GM23338 (cell line): ENCODE measurements around the gene SERINC1. TPM values are rescaled to one million over a fixed set of nuclear protein-coding genes. Genes with fewer than 3 reads are reported as not detected.

ENCODE experiments used
- ATAC-seq: fragments of 200-7000 bp; cut with Tn5 transposase; 3 replicates; pipeline ENCODE4 v1.9.1; 2020
- DNase-seq: peaks from one replicate; pipeline ENCODE4 v3.0.0-alpha.2; 2015; ENCODE audit warnings: low spot score
- H2AFZ ChIP-seq: fragments of 200-600 bp; sonication (generic); 2 replicates; pipeline ENCODE4 v1.8.0; 2016; ENCODE audit warnings: antibody characterized with exemption, mild to moderate bottlenecking, moderate library complexity
- H3F3A ChIP-seq: fragments of 200-600 bp; sonication (generic); replicated peaks from 2 replicates; pipeline ENCODE4 v1.8.0; 2017; ENCODE audit warnings: antibody characterized with exemption, mixed run types, low read depth
- H3K27ac ChIP-seq: fragments of 200-600 bp; sonication (generic); 2 replicates; pipeline ENCODE4 v1.6.1; 2016; ENCODE audit warnings: low read depth
- H3K27me3 ChIP-seq: fragments of 200-600 bp; sonication (generic); 2 replicates; pipeline ENCODE4 v1.8.0; 2016; ENCODE audit warnings: mild to moderate bottlenecking, mixed run types, moderate library complexity; ENCODE audit not compliant: insufficient read depth
- H3K36me3 ChIP-seq: fragments of 200-600 bp; sonication (generic); 2 replicates; pipeline ENCODE4 v1.8.0; 2016; ENCODE audit warnings: mild to moderate bottlenecking; ENCODE audit not compliant: insufficient read depth
- H3K4me1 ChIP-seq: fragments of 200-600 bp; sonication (generic); 2 replicates; pipeline ENCODE4 v1.8.0; 2016; ENCODE audit warnings: mild to moderate bottlenecking, moderate library complexity; ENCODE audit not compliant: insufficient read depth
- H3K4me2 ChIP-seq: fragments of 200-600 bp; sonication (generic); 2 replicates; pipeline ENCODE4 v1.7.1; 2017; ENCODE audit warnings: mixed run types
- H3K4me3 ChIP-seq: fragments of 200-600 bp; sonication (generic); 2 replicates; pipeline ENCODE4 v1.6.1; 2016; ENCODE audit warnings: mixed run types
- H3K79me2 ChIP-seq: fragments of 200-600 bp; sonication (generic); replicated peaks from 2 replicates; pipeline ENCODE4 v1.8.0; 2017; ENCODE audit warnings: mild to moderate bottlenecking; ENCODE audit not compliant: insufficient read depth
- H3K9me2 ChIP-seq: fragments of 200-600 bp; sonication (generic); 2 replicates; pipeline ENCODE4 v1.8.0; 2017; ENCODE audit not compliant: insufficient read depth
- H4K20me1 ChIP-seq: fragments of 200-600 bp; sonication (generic); replicated peaks from 2 replicates; pipeline ENCODE4 v1.8.0; 2017; ENCODE audit warnings: mild to moderate bottlenecking; ENCODE audit not compliant: insufficient read depth
- H3K27ac Mint-ChIP-seq: 2 replicates; pipeline ENCODE4 v1.8.0; 2020; ENCODE audit warnings: inconsistent platforms, mild to moderate bottlenecking, moderate library complexity, mixed read lengths
- H3K27me3 Mint-ChIP-seq: 3 replicates; pipeline ENCODE4 v1.8.0; 2022; ENCODE audit warnings: low read depth, mild to moderate bottlenecking, moderate library complexity, mixed read lengths, inconsistent platforms; ENCODE audit not compliant: insufficient read depth, poor library complexity
- H3K36me3 Mint-ChIP-seq: 3 replicates; pipeline ENCODE4 v1.8.0; 2021; ENCODE audit warnings: low read depth, mild to moderate bottlenecking, inconsistent platforms, moderate library complexity, mixed read lengths
- H3K4me1 Mint-ChIP-seq: 3 replicates; pipeline ENCODE4 v1.8.0; 2020; ENCODE audit warnings: mild to moderate bottlenecking, inconsistent platforms, mixed read lengths
- H3K4me3 Mint-ChIP-seq: 3 replicates; pipeline ENCODE4 v1.8.0; 2021; ENCODE audit warnings: moderate library complexity, mild to moderate bottlenecking, inconsistent platforms, mixed read lengths
- H3K9me3 Mint-ChIP-seq: 3 replicates; pipeline ENCODE4 v1.8.0; 2020; ENCODE audit warnings: moderate library complexity, mild to moderate bottlenecking, inconsistent platforms, mixed read lengths
- CREB1 ChIP-seq: fragments of 250-450 bp; sonication (Bioruptor Pico); IDR thresholded peaks from 2 replicates; pipeline ENCODE4 v1.5.0; 2020; ENCODE audit warnings: low read depth, mild to moderate bottlenecking, moderate library complexity
- CTCF ChIP-seq, 2 experiments: fragments of 200-600 bp in 1 of 2; sonication (generic) in 1 of 2; conservative IDR thresholded peaks; 2 replicates each; pipeline versions ENCODE4 v1.5.1 to v1.6.1; 2016 to 2017; ENCODE audit warnings: antibody characterized with exemption in 2 of 2, low read depth in 2 of 2, mild to moderate bottlenecking in 2 of 2, moderate library complexity in 1 of 2
- EZH2 ChIP-seq: fragments of 200-600 bp; sonication (generic); IDR thresholded peaks from one replicate; pipeline ENCODE4 v1.8.0; 2017; ENCODE audit warnings: antibody characterized with exemption, mild to moderate bottlenecking, low read depth; ENCODE audit not compliant: unreplicated experiment
- EZH2phosphoT487 ChIP-seq: fragments of 200-600 bp; sonication (generic); IDR thresholded peaks from one replicate; pipeline ENCODE4 v1.8.1; 2018; ENCODE audit warnings: antibody characterized with exemption; ENCODE audit not compliant: unreplicated experiment
- JUNB ChIP-seq: IDR thresholded peaks from one replicate; pipeline ENCODE4 v1.6.1; 2016; ENCODE audit warnings: antibody characterized with exemption; ENCODE audit not compliant: unreplicated experiment
- NANOG ChIP-seq: IDR thresholded peaks from 2 replicates; pipeline ENCODE4 v1.6.1; 2016; ENCODE audit warnings: antibody characterized with exemption, borderline replicate concordance
- POLR2AphosphoS5 ChIP-seq: IDR thresholded peaks from 2 replicates; pipeline ENCODE4 v1.6.1; 2016; ENCODE audit warnings: antibody characterized with exemption, low read depth
- REST ChIP-seq: IDR thresholded peaks from one replicate; pipeline ENCODE4 v1.6.1; 2018; ENCODE audit warnings: antibody characterized with exemption; ENCODE audit not compliant: unreplicated experiment
- STAT1 ChIP-seq: IDR thresholded peaks from one replicate; pipeline ENCODE4 v1.6.1; 2016; ENCODE audit warnings: antibody characterized with exemption; ENCODE audit not compliant: unreplicated experiment
- ZNF114 ChIP-seq: fragments of 250-450 bp; sonication (Bioruptor Pico); IDR thresholded peaks from 2 replicates; pipeline ENCODE4 v1.5.0; 2020; ENCODE audit warnings: mild to moderate bottlenecking, moderate library complexity
- ZNF331 ChIP-seq: fragments of 250-450 bp; sonication (Bioruptor Pico); IDR thresholded peaks from 2 replicates; pipeline ENCODE4 v1.5.0; 2020; ENCODE audit warnings: low read depth, mild to moderate bottlenecking, moderate library complexity
- polyA plus RNA-seq: library from polyadenylated mRNA; unstranded; fragments of >200 nt; fragmentation: Nextera tagmentation; extraction: Ambion mirVana; gene quantifications from 2 replicates; pipeline ENCODE4 v1.2.1, GENCODE V29; 2016
- total RNA-seq: library from RNA; depleted of rRNA; stranded (reverse); fragments of >200 nt; shearing (Covaris generic); gene quantifications from 2 replicates; pipeline ENCODE4 v1.2.3, GENCODE V29; 2014
- TF ChIP-seq, protein P1 (sequence below): IDR thresholded peaks from 2 replicates; pipeline ENCODE4 v1.6.1; 2016; ENCODE audit warnings: antibody characterized with exemption
- TF ChIP-seq, protein P2 (sequence below): fragments of 250-450 bp; sonication (Bioruptor Pico); IDR thresholded peaks from 2 replicates; pipeline ENCODE4 v1.5.0; 2020; ENCODE audit warnings: mild to moderate bottlenecking, moderate library complexity

Gene SERINC1
- total and polyA plus RNA-seq, 2 experiments from 2014 or later: 17.6 to 43.0 TPM

GRCh38 chr6:122422003-122422402 is 49.6 kb downstream of the SERINC1 start (continued):
- TF ChIP-seq NANOG: no peak
- no peak for TF ChIP-seq ZNF114 (CRISPR knock-in tag)
- TF ChIP-seq POLR2AphosphoS5: no peak
- TF ChIP-seq CTCF (conservative IDR thresholded peaks at IDR 0.05; ENCODE audit: low read depth in 2 of 2): no peak
- no peak for TF ChIP-seq STAT1
- no peak for TF ChIP-seq REST

DNA sequence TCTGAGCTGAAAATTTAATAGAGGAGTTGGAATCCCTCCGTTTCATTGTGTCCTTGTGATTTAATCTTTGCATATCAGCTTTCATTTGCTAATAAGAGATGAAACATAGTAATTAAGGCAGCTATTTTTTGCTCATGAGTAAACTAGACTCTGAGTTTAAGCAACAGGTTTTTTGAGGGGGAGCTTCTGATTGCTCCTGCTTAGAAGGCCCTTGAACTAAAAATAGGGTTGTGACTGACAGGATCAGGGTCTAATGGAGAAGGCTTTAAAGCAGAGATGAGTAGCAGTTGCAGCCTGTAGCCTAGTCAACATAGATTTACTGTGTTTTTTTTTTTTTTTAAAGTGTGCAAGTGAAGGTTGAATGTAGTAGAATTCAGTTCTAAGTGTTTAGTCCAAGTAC is 54.8 kb downstream of the SERINC1 start:
- DNase-seq: no peak
- Mint-ChIP-seq H3K4me1 (peaks cover 9% of the 10 kb centered on the region; the same call in 2 of the 3 replicates), H3K27me3 (no peaks in the 10 kb centered on the region), H3K4me3 (no peak overlapping the region), H3K27ac (no peak overlapping the region), H3K9me3 (no peaks in the 10 kb centered on the region), H3K36me3 (peaks cover 3% of the 10 kb centered on the region; the same call in 2 of the 3 replicates)
- no peak overlapping the region for H3K4me3 ChIP-seq
- no peak overlapping the region for H3K27ac ChIP-seq
- no peaks in the 10 kb centered on the region for H3K79me2 ChIP-seq
- H3K4me1 ChIP-seq: no peaks in the 10 kb centered on the region
- H3K4me2 ChIP-seq: no peak overlapping the region
- ATAC-seq: no peak
- H4K20me1 ChIP-seq: no peaks in the 10 kb centered on the region
- no peak overlapping the region for H2AFZ ChIP-seq
- no peaks in the 10 kb centered on the region for H3F3A ChIP-seq
- H3K9me2 ChIP-seq: no peaks in the 10 kb centered on the region
- H3K27me3 ChIP-seq: no peaks in the 10 kb centered on the region
- peaks cover 5% of the 10 kb centered on the region; the same call in 1 of the 2 replicates for H3K36me3 ChIP-seq
- TF ChIP-seq EZH2phosphoT487 (no peak), JUNB (no peak), ZNF331 (CRISPR knock-in tag) (no peak), STAT1 (no peak), EZH2 (no peak), CREB1 (CRISPR knock-in tag) (no peak)
- TF ChIP-seq, protein P1, sequence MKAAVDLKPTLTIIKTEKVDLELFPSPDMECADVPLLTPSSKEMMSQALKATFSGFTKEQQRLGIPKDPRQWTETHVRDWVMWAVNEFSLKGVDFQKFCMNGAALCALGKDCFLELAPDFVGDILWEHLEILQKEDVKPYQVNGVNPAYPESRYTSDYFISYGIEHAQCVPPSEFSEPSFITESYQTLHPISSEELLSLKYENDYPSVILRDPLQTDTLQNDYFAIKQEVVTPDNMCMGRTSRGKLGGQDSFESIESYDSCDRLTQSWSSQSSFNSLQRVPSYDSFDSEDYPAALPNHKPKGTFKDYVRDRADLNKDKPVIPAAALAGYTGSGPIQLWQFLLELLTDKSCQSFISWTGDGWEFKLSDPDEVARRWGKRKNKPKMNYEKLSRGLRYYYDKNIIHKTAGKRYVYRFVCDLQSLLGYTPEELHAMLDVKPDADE: no peak
- TF ChIP-seq, protein P2, sequence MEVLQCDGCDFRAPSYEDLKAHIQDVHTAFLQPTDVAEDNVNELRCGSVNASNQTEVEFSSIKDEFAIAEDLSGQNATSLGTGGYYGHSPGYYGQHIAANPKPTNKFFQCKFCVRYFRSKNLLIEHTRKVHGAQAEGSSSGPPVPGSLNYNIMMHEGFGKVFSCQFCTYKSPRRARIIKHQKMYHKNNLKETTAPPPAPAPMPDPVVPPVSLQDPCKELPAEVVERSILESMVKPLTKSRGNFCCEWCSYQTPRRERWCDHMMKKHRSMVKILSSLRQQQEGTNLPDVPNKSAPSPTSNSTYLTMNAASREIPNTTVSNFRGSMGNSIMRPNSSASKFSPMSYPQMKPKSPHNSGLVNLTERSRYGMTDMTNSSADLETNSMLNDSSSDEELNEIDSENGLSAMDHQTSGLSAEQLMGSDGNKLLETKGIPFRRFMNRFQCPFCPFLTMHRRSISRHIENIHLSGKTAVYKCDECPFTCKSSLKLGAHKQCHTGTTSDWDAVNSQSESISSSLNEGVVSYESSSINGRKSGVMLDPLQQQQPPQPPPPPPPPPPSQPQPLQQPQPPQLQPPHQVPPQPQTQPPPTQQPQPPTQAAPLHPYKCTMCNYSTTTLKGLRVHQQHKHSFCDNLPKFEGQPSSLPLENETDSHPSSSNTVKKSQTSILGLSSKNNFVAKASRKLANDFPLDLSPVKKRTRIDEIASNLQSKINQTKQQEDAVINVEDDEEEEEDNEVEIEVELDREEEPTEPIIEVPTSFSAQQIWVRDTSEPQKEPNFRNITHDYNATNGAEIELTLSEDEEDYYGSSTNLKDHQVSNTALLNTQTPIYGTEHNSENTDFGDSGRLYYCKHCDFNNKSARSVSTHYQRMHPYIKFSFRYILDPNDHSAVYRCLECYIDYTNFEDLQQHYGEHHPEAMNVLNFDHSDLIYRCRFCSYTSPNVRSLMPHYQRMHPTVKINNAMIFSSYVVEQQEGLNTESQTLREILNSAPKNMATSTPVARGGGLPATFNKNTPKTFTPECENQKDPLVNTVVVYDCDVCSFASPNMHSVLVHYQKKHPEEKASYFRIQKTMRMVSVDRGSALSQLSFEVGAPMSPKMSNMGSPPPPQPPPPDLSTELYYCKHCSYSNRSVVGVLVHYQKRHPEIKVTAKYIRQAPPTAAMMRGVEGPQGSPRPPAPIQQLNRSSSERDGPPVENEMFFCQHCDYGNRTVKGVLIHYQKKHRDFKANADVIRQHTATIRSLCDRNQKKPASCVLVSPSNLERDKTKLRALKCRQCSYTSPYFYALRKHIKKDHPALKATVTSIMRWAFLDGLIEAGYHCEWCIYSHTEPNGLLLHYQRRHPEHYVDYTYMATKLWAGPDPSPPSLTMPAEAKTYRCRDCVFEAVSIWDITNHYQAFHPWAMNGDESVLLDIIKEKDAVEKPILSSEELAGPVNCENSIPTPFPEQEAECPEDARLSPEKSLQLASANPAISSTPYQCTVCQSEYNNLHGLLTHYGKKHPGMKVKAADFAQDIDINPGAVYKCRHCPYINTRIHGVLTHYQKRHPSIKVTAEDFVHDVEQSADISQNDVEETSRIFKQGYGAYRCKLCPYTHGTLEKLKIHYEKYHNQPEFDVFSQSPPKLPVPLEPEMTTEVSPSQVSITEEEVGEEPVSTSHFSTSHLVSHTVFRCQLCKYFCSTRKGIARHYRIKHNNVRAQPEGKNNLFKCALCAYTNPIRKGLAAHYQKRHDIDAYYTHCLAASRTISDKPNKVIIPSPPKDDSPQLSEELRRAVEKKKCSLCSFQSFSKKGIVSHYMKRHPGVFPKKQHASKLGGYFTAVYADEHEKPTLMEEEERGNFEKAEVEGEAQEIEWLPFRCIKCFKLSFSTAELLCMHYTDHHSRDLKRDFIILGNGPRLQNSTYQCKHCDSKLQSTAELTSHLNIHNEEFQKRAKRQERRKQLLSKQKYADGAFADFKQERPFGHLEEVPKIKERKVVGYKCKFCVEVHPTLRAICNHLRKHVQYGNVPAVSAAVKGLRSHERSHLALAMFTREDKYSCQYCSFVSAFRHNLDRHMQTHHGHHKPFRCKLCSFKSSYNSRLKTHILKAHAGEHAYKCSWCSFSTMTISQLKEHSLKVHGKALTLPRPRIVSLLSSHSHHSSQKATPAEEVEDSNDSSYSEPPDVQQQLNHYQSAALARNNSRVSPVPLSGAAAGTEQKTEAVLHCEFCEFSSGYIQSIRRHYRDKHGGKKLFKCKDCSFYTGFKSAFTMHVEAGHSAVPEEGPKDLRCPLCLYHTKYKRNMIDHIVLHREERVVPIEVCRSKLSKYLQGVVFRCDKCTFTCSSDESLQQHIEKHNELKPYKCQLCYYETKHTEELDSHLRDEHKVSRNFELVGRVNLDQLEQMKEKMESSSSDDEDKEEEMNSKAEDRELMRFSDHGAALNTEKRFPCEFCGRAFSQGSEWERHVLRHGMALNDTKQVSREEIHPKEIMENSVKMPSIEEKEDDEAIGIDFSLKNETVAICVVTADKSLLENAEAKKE (CRISPR knock-in tag): no peak
